HG03045 (cell line): ENCODE measurements around the gene PCGF2.

Source experiments
- ATAC-seq: cut with Tn5 transposase; IDR thresholded peaks from one replicate; pipeline ENCODE4 v1.9.1; 2021; ENCODE audit warnings: mild to moderate bottlenecking, moderate library complexity; ENCODE audit not compliant: unreplicated experiment

Gene PCGF2

DNA sequence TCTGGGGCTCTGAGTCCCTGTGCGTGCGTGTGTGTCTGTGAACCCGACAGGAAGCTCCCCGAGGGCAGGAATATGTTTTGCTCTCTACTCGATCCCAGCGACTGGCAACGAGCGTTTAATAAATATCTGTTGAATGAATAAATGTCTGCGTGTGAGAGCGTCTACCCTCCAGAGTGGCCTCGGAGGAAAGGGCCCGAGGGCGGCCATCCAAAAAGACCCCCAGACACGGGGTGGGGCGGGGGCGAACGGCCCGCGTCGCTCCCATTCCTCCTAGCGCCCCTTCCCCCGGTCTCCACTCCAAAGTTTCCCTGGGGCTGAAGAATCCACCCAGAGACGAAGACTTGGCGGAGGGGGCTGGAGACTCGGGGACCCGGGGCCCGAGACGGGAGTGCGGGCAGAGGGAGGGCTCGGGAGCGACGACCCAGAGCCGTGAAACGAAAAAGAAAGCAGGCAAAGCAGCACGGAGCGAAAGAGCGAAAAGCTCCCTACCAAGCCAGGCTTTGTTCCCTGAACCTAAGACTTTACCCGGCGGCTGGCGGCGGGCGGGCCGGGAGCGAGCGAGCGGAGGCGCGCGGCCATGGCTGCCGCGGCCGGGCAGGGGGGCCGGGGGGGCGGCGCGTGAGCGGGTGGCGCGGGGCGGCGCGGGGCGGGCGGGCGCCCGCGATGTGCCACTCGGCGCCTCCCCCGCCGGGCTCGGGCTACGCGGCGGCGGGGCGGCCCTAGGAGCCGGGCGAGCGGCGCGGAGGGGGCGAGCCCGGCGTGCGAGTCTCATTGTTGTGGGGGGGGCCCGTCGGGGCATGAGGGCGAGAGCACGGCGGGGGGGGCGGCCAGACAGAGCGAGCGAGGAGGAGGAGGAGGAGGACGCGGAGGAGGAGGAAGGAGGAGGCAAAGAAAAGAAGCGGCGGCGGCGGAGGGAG, 43.3 kb downstream of the PCGF2 start, which contains the start of gene MLLT6:
Gene MLLT6 (plus strand): TSS at position 668 of the 917 bp plus-strand sequence. CDS start 360 bp downstream, outside the sequence.
- ATAC-seq = no peak

DNA sequence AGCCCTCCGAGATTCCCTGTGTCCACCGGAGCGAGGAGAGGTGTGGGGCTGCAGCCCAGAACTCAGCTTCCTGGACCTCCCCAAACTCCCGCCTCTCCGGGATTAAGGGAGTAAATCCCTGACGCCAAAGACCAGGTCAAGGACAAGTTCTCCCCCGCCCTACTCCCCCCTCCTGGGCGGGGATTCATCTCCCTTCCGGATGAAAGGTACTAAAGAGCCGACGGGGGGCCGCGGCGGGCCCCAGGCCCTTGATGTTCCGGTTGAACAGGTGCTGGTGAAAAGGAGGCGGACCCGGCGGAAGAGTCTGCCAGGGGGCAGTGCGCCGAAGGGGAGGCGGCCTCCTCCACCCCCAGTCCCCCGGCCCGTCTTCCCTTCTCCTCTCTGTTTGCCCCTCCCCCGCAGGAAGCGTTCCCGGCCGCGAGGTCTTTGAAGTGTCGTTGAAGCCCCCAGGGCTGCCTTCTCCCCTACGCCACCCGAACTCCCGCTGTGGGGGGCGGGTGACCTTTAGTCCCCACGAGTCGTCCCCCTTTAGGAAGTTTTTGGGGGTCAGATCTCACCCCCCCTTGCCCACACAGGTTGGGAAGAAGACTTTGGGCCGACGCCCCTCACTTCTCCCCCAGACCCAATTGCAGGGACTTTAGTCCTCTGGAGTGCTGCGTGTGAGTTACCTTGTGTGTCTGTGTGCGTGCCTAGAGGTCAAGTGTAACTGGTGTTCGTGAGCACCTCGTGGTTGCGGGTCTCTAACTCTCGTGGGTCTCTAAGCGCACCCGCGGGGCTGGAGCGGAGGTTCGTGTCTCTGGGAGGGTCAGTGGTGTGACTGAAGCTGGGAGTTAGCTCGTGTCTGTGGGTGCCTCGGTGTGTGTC, 44.2 kb downstream of the PCGF2 start:
- ATAC-seq = no peak

DNA sequence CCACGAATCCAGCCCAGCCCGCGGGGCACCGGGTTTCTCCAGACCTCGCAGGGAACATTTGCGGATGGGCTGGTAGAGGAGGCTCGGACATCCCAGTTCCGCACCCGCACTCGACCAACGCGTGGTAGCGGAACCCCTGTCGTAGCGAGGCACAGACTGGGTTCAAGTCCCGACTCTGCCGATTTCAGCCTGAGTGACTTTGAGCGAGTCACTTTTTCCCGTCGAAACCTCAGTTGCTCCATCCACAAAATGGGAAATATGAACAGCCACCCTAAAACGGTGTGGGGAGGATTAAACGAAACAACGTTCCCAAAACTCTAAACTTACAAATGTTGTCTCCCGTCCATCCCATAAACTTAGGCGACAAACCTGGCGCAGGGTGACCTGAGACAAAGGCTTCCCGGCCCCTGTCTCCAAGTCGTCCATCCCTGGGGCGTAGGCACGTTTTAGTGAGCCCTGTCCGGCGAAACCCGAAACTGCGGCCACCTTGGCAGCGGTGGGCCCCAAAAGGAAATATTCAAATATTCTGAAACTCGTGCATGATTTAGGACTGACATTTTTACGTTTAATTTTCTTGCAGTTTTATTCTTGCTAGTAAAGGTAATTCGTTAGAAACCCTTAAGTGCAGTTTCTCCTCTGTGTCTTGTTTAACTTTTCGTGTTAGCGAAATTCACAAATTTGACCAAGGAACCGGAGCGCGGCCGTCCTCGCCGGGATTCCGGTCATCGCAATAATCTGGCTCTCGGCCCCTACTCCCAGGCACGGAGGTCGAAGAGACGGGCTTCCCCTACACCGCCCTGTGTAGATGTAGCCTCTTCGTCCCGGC, 45.0 kb downstream of the PCGF2 start:
- no peak for ATAC-seq

DNA sequence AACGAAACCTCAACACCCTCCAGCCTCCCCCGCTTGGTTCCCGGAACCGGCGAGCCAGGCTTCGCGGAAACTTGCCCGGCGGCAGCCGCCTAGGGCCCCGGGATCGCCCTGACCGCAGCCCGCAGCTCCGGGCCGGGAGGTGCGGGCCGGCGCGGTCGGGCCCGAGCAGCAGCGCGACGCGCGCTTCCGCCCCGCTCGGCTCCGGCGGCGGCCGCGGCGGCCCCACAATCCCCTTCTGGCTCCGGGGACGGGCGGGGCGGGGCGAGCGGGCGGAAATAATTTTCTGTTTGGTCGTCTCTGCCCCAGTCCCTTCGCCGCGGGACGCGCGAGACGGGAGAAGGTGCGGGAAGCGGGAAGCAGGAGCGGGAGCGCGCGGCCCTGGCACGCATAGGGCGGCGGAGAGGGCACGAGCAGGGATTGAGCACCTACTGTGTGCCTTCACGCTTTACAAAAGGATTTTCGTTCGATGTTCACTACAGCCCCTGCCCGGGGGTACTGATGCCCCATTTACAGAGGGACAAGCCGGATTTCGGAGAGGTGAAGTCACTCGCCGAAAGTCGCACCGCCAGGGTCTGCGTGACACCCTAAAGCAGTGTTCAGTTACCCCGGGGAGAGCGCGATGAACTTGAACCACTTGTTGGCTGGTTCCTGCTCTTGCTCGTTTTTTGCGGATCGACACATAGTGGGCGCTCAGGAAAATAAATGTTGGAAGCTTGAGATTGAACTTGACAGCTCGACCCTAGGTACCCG, 45.8 kb downstream of the PCGF2 start:
- ATAC-seq = peak; percentile 38

DNA sequence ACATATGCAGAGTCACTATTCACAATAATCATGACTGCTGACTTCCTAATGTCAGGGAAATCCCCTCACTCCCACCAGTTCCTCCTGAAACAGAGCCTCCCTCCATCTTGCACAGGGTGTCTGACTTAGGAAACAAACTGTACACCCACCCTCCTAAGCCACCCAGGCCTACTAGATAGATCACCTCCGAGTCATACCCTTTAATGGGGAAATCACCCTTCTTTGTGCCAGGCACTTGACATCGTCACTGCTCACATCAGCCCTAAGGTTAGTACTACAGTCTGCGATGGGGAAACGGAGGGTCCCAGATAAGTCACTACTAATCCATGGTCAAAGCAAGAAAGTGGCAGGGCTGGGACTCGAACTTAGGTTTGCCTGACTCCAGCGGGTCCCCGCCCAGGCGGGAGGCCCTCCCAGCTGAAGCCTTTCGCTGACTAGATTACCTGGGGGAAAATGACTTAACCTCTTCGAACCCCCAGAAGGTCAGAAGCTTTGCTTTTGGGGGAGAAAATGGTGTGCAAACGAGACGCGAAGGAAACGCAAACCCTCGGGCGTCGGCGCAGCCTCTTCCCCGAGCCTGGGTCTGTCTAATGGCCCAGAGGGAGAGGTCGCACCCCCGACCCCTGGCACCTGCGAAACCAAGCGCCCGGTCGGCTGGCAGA, 46.5 kb downstream of the PCGF2 start:
- ATAC-seq = peak; percentile 20

DNA sequence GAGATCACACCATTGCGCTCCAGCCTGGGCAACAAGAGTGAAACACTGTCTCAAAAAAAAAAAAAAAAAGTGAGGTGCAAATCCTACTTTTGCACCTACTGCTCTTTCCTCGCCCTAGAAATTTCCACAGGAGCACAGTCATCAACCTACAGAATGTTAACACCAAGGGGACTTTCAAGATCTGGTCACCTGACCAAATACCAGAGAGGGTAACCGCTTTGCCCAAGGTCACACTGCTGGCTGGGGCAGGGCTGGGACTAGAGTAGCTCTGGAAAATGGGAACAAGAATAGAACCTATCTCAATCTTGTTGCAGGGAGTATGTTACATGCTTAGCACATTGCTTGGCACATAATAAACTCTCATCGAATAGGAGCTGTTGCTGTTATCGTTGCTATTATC, 49.4 kb downstream of the PCGF2 start:
- ATAC-seq = no peak

DNA sequence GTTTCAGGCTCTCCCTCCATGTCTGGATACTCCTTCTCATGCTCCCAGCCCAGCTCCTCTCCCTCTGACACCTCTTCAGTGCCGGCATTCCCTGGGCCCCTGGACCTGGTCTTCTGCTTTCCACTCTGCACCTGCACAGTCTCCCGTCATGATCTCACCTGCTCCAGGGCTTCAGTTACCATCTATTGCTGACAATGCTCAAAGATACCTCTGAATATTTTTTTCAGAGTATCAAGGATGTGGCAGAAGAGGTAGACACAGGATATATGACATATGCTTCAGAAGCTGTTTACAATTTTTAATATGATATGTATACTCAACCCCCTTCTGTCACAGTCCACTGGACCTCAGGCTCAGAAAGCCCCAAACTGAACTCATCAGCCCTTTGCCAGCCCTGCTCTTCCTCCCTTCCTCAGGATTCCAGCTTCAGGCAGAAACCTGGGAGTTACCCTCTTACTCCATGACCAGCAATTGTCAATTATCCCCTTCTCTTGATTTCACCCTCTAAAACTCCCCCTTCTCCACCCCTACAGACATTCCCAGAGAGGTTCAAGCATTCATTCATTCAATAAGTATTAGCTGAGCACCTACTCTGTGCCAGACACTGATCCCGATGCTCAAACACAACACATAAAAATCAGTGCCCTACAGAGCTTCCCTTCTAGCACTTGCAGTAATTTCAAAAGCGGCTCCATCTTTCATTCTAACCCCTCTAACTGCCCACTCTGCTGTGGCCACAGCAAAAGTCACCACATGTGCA, 50.9 kb downstream of the PCGF2 start:
- ATAC-seq = no peak

DNA sequence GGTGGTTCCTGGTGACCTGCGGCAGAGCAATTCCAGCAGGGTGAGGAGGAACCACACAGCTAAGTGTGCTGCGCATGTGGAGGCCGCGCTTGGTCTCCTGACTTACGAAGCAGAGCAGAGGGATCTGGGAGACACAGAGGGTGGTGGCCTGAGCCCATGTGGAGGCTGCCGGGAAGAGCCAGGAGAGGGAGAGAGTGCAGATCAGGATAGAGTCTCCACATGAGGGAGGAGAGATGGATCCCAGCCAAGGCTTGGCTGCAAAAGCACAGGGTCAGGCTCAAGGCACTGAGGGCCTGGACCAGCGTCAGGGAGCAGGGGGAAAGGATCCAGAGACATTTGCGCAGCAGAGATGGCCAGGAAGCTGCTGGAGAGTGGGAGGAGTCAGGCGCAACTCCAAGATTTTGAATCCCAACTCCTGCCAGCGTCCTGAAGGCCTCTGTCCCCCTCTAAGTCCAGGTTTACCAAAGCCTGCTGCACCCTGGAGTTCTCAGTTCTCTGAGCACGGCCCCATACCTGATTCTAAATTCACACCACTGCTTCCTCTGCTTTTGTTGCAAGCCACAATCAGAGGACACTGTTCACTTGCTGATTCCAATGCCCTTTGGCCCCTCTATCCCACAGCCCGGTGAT, 54.3 kb downstream of the PCGF2 start:
- ATAC-seq = no peak

DNA sequence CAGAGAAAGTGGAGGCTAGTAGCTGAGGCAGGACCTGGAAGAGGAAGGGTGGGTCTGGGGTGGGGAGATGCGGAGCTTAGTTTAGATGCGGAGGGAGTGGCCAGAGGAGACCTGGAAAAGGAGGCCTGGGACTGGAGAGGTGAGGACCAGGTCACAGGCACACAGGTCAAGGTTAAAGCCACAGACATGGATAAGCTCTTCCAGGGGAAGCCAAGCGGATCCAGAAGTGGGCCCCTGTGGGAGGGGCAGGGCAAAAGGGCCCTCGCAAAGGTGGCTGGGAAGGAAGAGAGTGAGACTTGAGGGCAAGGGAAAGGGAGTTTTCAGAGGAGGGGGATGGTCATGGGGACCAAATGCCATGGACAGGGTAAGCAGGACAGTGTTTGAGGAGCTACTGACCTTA, 57.0 kb downstream of the PCGF2 start:
- no peak for ATAC-seq

DNA sequence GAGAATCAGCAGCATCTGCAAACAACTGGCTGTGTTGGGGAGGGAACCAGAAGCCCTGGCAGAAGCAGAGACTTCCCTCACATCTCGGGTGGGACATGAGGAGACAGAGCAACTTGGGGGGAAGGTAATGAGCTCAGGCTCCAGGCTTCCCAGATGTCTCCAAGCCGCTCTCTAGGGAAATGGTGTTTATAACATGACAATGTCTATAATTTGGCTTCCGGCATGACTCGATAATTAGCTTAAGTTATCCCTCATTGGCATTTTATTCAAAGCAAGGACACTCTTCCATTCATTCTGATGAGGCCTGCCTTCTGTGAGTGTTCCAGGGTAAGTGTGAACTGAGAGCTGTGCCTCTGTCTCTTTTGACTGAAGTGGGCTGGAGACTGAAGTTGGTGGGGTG, 57.8 kb downstream of the PCGF2 start:
- no peak for ATAC-seq

DNA sequence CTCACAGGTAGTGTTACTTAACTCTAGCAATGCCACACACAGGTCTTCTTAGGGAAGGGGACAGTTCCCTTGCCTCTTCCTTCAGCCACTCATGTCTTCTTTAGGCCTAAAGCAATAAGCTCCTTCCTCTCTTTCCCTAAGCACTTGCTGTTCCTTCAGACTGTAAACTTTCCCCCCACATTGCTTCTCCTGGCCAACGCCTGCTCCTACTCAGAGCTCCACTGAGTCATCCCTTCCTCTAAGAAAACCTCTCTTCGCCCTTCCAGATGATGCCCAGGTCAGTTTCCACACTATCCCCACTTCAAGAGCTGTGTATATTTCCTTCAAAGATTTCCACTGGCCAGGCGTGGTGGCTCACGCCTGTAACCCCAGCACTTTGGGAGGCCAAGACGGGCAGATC, 60.9 kb downstream of the PCGF2 start:
- ATAC-seq = no peak

DNA sequence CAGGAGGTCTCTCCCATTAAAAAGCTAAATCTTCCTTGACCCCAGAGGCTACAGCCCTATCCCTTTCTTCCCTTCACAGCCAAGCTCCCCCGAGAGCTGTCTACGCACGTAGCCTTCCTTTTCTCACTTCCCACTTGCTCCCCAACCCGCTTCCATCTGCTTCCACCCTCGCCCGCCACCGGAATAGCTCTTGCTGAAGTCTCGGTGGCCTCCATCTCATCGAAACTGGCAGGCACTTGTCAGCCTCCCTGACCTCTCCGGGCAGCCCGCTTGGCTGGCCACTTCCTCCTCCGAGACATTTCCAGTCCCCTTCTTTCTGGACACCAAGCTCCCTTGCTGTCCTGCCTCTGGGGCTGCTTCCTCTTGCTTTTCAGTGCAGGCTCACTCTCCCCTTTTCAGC, 62.6 kb downstream of the PCGF2 start:
- no peak for ATAC-seq
